Ramos (cell line): ENCODE data around the gene ABHD6.
"Not testable (repeated sequence)": the region's sequence is repeated elsewhere in the genome, so short reads cannot be mapped to it uniquely, and the experiment has no call there.

Source experiments
- in situ Hi-C: fragments of 300-500 bp; cut with MboI; formaldehyde crosslinking; loops from one replicate; pipeline ENCODE4 v1.14.3; 2022; ENCODE audit warnings: low sequenced_read_pairs; ENCODE audit not compliant: unreplicated experiment

Gene ABHD6, protein sequence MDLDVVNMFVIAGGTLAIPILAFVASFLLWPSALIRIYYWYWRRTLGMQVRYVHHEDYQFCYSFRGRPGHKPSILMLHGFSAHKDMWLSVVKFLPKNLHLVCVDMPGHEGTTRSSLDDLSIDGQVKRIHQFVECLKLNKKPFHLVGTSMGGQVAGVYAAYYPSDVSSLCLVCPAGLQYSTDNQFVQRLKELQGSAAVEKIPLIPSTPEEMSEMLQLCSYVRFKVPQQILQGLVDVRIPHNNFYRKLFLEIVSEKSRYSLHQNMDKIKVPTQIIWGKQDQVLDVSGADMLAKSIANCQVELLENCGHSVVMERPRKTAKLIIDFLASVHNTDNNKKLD

DNA sequence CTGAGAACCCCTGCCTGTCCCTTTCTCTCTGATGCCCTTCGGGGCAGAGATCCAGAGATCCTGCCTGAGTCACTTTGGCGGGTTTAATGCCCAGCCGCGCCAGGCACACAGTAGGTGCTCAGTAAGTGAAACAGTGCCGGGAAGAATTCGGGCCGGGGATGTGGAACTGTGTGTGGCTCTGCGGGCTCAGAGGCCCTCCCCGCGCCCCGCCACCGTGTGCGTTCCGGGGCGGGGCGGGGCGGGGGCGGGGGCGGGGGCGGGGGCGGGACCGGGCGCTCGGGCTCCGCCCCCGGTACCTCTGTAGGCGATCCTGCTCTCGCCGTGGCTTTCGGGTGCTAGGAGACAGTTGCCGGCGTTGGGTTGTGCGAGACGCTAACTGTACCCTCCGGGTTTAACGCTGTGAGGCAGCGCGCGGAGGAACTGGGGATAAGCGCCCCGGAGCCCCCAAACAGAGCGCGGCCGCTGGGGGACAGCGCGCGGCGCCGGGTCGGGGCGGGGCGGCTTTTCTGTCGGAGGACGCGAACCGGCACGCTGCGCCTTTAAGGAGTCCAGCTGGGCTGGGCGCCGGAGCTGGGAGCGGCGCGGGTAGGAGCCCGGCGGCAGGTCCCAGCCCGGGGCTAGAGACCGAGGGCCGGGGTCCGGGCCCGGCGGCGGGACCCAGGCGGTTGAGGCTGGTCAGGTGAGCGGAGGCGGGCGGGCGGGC is at the start of gene ABHD6:
Gene ABHD6 (plus strand): TSS at position 555 of the 703 bp plus-strand sequence. CDS start 18,795 bp downstream, outside the sequence.
- in situ Hi-C loops, result no loop called here

DNA sequence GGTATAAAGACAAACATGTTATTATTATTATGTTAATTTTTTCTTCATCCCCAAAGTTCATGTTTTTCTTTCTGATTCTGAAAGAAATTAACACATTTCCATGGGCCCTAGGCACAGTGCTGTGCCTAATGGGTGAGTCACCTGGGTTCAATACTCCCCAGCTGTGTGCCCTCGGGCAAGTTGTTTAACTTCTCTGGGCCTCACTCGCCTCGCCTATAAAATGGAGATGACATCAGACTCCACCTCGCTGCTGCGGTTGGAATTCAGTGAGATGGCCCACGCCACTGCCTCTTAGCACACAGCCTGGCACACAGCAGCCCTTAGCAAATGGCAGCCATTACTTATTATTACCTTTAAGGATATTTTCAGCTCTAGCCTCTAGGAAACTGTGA is 49.4 kb upstream of the ABHD6 start:
- in situ Hi-C loops, result no loop called here

DNA sequence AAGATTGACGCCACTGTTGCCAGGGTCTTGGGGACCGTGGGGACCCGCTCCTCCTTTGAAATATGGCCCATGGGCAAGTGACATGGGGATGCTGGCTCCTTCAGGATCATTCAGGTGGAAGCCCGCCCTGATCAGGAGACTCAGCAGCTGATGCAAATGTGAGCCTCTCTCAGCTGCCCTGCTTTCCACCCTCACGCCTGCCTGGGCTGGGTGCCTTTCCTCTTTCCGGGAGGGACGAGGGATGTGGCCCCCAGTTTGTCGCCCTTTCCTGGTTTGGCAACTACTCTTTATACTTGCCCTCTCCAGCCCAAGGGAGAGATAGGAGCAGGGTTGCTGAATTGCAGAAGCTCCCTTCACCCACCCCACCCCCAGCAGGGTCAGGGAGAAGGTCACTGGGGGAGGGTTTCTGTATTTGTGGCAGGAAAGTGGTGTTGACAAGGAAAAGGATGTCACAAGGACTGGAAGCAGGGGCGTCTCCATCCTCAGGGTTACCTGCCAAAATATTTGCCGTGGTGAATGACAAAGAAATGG is 48.6 kb upstream of the ABHD6 start:
- in situ Hi-C loops, result no loop called here

DNA sequence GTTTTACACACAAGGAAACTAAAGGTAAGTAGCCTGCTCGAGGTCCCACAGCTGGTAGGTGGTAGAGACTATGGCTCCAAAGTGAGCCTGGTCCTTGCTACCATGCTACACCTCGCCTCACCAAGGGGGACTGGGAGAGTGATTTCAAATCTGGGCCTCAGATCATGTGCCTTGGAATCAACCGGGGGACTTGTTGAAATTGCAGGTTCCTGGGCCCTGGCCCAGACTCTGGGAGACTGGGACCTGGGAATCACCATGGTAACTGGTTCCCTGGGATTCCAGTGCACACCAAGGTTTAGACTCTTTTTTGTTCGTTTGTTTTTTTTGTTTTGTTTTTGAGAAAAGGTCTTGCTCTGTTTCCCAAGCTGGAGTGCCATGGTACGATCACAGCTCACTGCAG is 47.9 kb upstream of the ABHD6 start:
- in situ Hi-C loops, result no loop called here

DNA sequence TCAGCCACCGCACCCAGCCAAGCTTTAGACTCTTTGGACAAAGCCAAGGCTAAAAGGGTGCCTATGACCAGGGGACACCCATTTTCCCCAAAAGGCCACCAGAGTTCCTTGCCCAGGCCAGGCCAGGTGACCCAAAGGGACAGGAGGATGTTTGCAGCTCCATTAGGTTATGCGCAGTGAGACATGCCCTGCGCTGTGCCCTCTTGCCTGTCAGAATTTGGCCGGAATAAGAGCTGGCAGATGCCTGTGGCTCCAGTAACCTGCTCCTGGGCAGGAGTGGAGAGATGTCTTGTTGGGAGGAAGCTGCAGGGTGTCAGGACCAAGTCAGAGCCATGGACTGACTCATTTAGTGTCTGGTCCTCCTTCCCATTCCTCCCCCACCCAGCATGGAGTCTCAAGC is 47.3 kb upstream of the ABHD6 start:
- in situ Hi-C loops, result no loop called here

DNA sequence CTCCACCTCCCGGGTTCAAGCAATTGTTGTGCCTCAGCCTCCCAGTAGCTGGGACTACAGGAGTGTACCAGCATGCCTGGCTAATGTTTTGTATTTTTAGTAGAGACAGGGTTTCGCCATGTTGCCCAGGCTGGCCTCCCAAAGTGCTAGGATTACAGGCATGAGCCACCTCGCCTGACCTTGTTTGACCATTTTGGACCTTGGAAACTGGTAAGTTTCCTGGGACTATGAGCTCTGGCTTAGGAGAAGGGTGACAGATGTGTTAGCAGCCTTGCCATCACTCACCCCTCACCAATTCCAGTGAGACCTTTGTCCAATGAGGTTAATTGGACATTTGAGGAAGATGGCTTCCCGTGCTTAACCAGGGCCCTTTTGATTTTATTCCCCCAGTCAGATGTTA is 46.7 kb upstream of the ABHD6 start:
- in situ Hi-C loops, result no loop called here

DNA sequence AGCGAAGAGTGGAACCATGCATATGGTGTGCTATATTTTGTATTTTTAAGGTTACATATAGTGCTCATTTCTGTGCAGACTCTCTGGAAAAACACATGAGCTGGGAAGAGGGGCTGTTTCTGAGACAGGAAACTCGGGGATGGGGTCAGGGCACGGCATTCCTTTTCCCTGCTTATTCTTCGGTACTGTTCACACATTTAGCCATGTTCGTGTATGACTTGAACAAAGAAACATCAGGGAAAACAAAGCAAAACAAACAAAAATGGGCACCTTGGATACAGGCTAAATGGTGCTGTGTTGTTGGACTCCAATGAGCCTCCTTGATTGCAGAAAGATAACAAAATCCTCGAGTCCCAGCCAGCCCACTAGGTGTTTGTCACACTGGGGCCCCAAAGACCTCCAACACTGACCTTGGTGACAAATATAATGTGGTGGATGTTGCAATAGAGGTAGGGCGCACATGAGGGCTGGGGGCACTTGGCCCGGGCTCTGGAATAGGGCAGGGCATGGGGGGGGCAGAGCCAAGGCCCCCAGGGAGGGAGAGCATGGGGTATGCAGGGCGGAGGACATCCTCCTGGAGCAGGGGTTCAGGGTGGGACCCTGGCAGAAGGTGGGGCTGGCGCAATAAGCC is 46.1 kb upstream of the ABHD6 start:
- in situ Hi-C loops, result no loop called here

DNA sequence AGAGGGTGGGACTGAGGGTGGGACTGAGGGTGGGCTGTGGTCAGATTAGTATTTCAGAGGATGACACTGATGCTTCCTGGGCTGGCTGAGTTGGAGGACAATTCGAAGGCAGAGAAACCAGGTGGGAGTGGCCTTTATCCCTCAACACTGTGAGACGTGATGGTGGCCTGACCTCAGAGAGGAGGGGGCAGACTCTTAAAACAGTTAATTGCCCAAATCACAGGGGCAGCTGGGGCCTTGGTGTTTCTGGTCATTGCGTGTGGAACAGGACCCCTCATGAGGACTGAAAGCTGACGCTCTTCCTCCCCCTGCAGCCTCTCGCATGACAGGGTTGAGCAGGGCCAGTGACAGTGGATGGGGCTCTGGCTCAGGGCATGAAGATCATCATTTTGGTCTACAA is 45.5 kb upstream of the ABHD6 start:
- in situ Hi-C loops, result no loop called here

DNA sequence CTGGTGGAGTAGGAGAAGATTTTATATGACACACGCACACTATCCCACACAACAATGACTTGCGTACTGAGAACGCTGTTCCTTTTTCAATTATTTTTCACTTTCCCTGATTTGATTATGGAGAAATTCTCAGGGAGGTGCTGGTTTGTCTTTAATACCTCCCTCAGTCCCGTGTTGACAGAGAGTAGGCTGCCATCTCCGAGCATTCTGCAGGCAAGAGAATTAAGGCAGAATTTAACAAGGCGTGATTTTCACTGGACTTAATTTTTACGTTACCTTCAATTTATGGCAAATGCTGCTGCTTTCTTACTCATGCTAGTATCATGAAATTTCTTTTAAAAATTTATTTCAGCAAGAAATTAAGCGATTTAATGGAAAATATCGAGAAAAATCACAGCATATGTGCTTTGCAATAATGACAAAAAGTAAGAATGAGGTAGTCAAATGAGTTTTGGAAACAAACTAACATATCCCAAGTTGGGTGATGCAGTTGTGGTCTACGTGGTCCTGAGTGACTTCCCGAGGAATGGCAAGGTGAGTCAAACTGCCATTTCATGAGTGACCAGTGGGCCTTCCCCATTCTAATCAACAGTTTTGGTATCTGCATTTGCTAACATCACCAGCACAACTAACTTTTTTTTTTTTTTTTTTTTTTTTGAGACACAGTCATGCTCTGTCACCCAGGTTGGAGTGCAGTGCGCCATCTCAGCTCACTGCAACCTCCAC is 43.7 kb upstream of the ABHD6 start:
- in situ Hi-C loops, result no loop called here

DNA sequence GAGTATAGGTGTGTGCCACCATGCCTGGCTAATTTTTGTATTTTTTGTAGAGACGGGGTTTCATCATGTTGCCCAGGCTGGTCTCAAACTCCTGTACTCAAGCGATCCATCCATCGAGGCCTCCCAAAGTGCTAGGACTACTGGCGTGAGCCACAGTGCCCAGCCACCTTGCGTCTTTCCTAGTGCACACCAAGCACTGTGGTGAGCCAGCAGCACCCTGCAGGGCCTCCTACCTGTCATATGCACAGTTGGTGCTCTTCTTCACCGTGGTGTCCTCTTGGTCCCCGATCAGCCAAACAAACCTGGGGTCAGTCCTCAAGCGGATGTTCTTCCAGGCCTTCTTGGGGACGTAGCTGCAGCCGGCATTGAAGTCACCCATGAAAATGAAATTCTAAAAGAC is 40.0 kb upstream of the ABHD6 start:
- in situ Hi-C loops, result no loop called here

DNA sequence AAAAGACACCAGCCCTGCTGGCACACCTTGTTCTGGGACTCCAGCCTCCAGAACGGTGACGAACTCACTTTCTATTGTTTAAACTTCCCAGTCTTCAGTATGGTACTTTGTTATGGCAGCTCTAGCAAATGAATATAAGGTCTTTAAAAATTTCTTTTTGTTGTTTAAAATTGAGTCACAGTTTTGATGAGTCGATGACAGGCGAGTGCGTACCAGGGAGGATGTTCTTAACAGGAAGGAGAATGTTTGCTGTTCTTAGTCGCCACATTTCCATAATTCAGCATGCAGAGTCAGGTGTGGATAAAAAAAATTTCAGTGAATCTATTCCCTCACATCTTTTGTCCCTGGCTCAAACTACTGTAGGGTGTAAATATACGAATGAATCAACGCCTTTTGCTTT is 39.2 kb upstream of the ABHD6 start:
- in situ Hi-C loops, result no loop called here

DNA sequence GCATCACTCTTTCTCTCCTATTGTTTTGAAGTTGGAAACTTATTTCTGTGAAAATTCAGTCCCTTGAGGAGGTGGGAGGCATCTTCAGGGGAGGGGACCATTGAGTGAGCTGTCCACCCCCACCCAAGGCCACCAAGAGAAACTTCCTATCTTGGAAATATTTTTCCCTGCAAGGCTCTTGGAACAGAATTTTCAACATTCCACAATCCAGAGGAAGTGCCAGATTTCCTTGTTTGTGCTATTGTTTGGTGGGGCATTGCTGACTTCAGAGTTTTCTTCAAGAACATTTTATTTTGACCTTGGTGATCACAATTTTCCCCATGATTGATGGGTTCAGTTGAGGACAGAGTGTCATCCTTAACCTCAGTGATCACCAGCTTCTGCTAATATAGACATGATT is 38.8 kb upstream of the ABHD6 start:
- in situ Hi-C loops, result no loop called here

DNA sequence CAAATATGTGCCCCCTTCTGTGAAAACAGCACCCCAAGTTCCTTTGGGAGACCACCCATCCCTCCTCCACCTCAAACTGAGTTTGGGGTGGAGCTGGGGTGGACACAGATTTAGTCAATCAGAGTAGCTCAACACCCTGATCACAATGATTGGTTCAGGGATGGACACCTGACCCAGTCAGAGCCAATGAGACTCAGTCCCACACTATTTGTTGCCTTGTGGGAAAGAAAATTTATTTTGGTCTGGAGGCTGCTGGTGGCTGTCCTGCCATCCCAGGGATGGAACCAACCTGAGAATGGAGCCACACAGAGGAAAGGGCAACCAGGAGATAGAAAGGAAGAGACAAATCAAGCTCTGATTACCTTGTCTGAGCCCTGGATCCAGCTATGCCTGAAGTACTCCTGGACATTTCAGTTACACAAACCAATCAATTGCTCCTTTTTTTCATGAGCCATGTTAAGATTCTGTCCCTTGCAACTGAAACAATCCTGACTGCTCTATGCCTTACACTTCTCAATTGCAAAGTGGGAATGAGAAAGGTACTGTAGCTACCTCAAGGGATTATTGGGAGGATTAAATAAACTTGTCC is 37.4 kb upstream of the ABHD6 start:
- in situ Hi-C loops, result no loop called here

DNA sequence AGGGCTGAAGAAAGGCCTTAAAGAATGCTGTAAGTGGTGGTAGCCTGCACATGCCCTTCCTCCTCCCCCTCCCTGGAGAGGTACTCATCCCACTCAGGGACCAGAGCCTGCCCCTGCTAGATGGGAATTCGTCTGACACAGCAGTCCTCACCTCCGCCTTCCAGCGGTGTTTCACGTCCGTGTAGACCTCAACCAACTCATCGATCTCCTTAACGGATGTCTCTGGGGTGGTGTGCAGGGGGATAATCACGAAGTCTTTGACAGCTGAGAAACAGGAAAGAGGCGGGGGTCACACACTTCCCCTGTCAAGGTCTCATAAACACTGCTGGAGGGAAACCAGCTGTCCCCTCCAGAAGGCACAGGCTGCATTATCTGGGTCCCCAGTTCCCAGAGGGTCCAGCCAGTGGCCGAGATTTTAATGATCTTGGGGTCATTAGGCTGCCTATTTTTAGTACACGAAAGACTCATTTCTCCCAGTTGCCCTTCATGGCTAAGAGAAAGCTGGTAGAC is 36.7 kb upstream of the ABHD6 start:
- in situ Hi-C loops, result no loop called here

DNA sequence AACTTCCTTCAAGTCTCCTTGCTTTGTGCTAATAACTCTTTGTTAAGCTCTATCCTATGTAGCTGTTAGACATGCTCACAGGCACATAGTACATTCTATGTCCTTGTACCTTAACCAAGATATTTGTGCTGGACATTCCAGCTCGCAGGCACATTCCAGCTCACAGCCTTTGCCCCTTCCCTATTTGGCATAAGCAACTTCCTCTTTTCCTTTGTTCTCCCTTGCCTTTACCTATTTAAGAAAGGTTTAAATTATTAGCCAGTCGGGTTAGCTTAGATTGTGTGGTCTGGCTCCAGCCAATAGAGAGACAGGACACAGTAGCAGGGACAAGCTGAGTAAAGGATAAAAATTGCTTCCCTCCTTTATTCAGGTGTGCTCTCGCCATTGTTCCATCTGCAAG is 36.1 kb upstream of the ABHD6 start:
- in situ Hi-C loops, result not testable (repeated sequence)

DNA sequence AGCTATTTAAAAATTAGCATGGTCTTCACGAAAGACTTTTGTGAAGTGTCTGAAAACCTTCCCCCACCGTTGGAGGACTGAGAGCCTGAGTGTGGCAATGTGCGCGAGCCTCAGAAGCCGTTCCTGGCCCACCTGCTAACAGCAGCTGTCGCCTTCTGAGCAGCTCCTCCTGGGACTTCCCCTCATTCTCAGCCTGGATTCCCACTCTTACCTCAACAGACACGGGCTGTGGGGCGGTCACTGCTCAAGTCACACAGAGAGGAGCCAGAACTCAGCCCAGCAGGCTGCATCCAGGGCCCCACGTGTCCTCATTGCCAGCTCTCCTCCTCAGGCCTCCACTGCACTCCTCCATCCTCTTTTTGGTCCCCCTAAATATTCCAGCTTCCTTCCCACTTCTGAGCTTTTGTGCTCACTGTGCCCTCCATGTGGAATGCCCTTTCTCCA is 34.7 kb upstream of the ABHD6 start:
- in situ Hi-C loops, result no loop called here

DNA sequence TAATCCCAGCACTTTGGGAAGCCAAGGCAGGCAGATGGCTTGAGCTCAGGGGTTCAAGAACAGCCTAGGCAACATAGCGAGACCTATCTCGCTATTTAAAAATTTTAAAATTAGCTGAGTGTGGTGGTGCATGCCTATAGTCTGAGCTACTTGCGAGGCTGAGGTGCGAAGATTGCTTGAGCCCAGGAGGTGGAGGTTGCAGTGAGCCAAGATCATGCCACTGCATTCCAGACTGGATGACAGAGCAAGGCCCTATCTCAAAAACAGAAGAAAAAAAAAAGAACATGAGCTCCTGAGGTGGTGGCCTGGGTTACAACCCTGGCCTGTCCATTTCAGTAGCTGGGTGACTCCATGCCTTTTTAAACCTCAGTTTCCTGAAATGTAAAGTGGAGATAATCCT is 34.1 kb upstream of the ABHD6 start:
- in situ Hi-C loops, result no loop called here

DNA sequence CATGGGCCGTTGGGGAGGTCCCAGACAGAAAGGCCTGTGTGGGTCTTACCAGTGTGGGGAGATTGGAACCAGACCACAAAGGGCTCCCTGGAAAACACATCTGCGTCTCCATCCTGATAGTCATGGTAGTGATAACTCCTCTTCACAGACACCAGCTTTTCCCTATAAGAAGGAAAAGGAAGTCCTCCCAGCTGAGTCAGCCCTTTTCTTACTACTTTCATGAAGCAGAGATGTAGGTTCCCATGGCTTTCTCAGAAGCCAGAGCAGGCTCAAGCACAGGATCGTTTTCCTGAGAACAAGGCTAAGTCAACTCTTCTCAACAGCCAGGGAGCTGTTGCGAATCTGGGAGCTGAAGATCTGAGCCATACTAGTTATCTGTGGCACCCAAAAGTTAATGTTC is 32.9 kb upstream of the ABHD6 start:
- in situ Hi-C loops, result no loop called here

DNA sequence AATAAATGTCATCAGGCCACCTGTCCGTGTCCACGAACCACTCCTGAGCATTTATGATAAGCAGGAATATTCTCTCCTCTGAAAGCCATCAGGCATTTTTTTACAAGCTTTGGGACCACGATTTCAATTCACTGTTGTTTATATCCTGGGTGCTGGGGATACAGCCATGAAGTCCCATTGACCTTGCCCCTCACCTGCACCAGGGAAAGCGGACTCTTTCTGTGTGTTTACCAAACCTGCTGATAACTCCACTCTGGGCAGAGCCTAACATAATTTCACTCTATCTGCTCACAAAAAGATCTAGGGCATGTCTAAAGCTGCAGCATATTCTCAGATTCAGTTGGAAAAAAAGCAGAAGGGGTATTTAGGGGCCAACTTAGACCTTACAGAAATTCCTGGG is 31.6 kb upstream of the ABHD6 start:
- in situ Hi-C loops, result no loop called here

DNA sequence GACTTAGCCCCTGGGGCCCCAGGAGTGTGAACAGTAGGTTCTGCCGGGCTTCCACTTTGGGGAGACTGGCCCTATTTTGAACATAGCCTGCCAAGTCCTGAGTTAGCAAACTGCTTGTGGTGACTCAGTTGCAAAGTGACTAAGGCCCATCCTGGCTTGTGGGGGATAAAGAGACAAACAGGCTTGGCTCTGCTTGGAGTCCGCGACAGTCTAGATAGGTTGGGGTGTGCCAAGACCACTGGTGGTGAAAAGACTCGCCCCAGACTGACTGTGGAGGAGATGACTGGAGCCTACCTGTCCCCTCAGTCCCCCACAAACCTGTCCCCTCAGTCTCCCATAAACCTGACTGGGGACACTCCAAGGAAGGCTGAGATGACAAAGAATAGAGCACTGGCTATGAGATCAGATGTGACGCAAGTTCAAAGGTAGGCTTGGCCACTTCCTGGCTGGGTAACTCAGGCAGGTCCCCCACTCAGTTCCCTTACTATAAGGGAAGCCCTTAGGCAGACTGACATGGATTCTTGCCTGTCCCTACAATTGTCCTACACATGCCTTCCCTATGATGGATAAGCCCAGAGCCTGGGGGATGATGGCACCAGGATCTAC is 31.1 kb upstream of the ABHD6 start:
- in situ Hi-C loops, result no loop called here
